HepG2 (cell line): ENCODE measurements around the gene EHBP1. TPM values are rescaled to one million over a fixed set of nuclear protein-coding genes. Genes with fewer than 3 reads are reported as not detected.

Experiments
- ATAC-seq: fragments of 200-7000 bp; cut with Tn5 transposase; 3 replicates; pipeline ENCODE4 v1.9.1; 2020; ENCODE audit warnings: mild to moderate bottlenecking, moderate library complexity
- BruUV-seq: library from RNA; stranded (reverse); fragments of 400-500 nt; replicated peaks from 2 replicates; lab custom pipeline; 2021; lab: Mats Ljungman, UMichigan
- CTCF ChIA-PET: fragments of 300-600 bp; formaldehyde crosslinking; extraction: SDS; loops from one replicate; lab custom pipeline; 2021; ENCODE audit warnings: low total read pairs, inconsistent platforms, low intra/inter-chr PET ratio; lab: Yijun Ruan, JAX
- POLR2A ChIA-PET: fragments of 350-600 bp; sonication (Branson Sonifier 250); formaldehyde crosslinking; loops from one replicate; lab custom pipeline; 2020; ENCODE audit warnings: antibody characterized with exemption, inconsistent platforms; lab: Yijun Ruan, JAX
- DNase-seq: peaks from one replicate; pipeline ENCODE4 v3.0.0-alpha.2; 2015; ENCODE audit warnings: low spot score
- FAIRE-seq: peaks from 3 replicates; lab custom pipeline; 2011; peaks lifted over from hg19 to GRCh38; lab: Jason Lieb, UNC
- H2AFZ ChIP-seq: one replicate; pipeline ENCODE4 v1.6.1; 2011; ENCODE audit warnings: low read length, inconsistent platforms
- H3K27ac ChIP-seq: fragments of 300-600 bp; 3 replicates; pipeline ENCODE4 v1.8.0; 2011; ENCODE audit warnings: mixed run types, mild to moderate bottlenecking, mixed read lengths, low read length, inconsistent platforms; ENCODE audit not compliant: insufficient read depth; ENCODE audit errors: extremely low read length
- H3K27me3 ChIP-seq, 2 experiments: fragments of 200-600 bp in 1 of 2; 2 replicates in 1 of 2; 3 replicates in 1 of 2; pipeline versions ENCODE4 v1.6.0 to v1.8.0; 2011; ENCODE audit warnings: low read length in 2 of 2, mild to moderate bottlenecking in 2 of 2, moderate library complexity in 2 of 2, inconsistent platforms in 1 of 2; ENCODE audit not compliant: insufficient read depth in 2 of 2, control insufficient read depth in 1 of 2
- H3K36me3 ChIP-seq, 2 experiments: fragments of 200-600 bp in 1 of 2; replicated peaks in 1 of 2; 2 replicates in 1 of 2; 3 replicates in 1 of 2; pipeline versions ENCODE4 v1.5.1 to v1.8.0; 2011; ENCODE audit warnings: low read length in 2 of 2, inconsistent platforms in 1 of 2; ENCODE audit not compliant: insufficient read depth in 2 of 2, control insufficient read depth in 1 of 2
- H3K4me1 ChIP-seq: 2 replicates; pipeline ENCODE4 v1.5.1; 2012; ENCODE audit warnings: low read length, inconsistent platforms; ENCODE audit not compliant: insufficient read depth
- H3K4me2 ChIP-seq: 2 replicates; pipeline ENCODE4 v1.6.0; 2011; ENCODE audit warnings: low read depth, low read length, inconsistent platforms
- H3K4me3 ChIP-seq, 3 experiments: fragments of 200-600 bp in 1 of 3; sonication (generic), shearing (Covaris generic) in 1 of 3; replicated peaks in 1 of 3; 2 replicates each; pipeline ENCODE4 v1.5.1; 2011 to 2016; ENCODE audit warnings: low read length in 3 of 3, inconsistent platforms in 2 of 3, low read depth in 2 of 3, mild to moderate bottlenecking in 2 of 3, control low read depth in 1 of 3, mixed read lengths in 1 of 3; ENCODE audit not compliant: insufficient read depth in 1 of 3
- H3K79me2 ChIP-seq: one replicate; pipeline ENCODE4 v1.6.1; 2011; ENCODE audit warnings: low read length, inconsistent platforms; ENCODE audit not compliant: insufficient read depth
- H3K9ac ChIP-seq: 2 replicates; pipeline ENCODE4 v1.6.0; 2011; ENCODE audit warnings: mild to moderate bottlenecking, low read depth, low read length, inconsistent platforms; ENCODE audit not compliant: insufficient read depth
- H3K9me3 ChIP-seq: 2 replicates; pipeline ENCODE4 v1.5.1; 2012; ENCODE audit warnings: mild to moderate bottlenecking, low read length
- H4K20me1 ChIP-seq: 2 replicates; pipeline ENCODE4 v1.6.0; 2011; ENCODE audit warnings: inconsistent platforms, mild to moderate bottlenecking, low read length, moderate library complexity; ENCODE audit not compliant: insufficient read depth
- HMG20B ChIP-seq: conservative IDR thresholded peaks from 2 replicates; pipeline ENCODE4 v1.6.1; 2016; ENCODE audit warnings: missing genetic modification reagents, missing compliant biosample characterization
- JUNB ChIP-seq: sonication (generic); formaldehyde crosslinking; IDR thresholded peaks from 2 replicates; pipeline ENCODE4 v1.8.0; 2022; ENCODE audit warnings: missing genetic modification reagents, mild to moderate bottlenecking, borderline replicate concordance
- MAFF ChIP-seq: IDR thresholded peaks from 2 replicates; pipeline ENCODE4 v1.6.1; 2011; ENCODE audit warnings: low read depth, low read length, improper control_type of control experiment
- MAFK ChIP-seq, 2 experiments: IDR thresholded peaks in 1 of 2; conservative IDR thresholded peaks in 1 of 2; 2 replicates each; pipeline ENCODE4 v1.6.1; 2011; ENCODE audit warnings: improper control_type of control experiment in 2 of 2, low read length in 2 of 2
- PHF20 ChIP-seq: sonication (generic); formaldehyde crosslinking; IDR thresholded peaks from 2 replicates; pipeline ENCODE4 v1.5.0; 2020; ENCODE audit warnings: mild to moderate bottlenecking, missing genetic modification reagents
- RAD51 ChIP-seq: fragments of 450-650 bp; IDR thresholded peaks from 2 replicates; pipeline ENCODE4 v1.6.1; 2016; ENCODE audit warnings: borderline replicate concordance
- ZFP36L2 ChIP-seq: sonication (generic); formaldehyde crosslinking; IDR thresholded peaks from 2 replicates; pipeline ENCODE4 v1.4.0; 2020; ENCODE audit warnings: missing genetic modification reagents
- ZNF33A ChIP-seq: sonication (generic); formaldehyde crosslinking; IDR thresholded peaks from 2 replicates; pipeline ENCODE4 v1.5.1; 2020; ENCODE audit warnings: missing genetic modification reagents, mild to moderate bottlenecking, moderate library complexity, borderline replicate concordance
- WGBS: methylation state at CpG from one replicate; pipeline ENCODE4 v1.1.6; 2017; ENCODE audit warnings: low lambda C conversion rate; 5-methylcytosine and 5-hydroxymethylcytosine counted together
- in situ Hi-C: cut with HindIII; loops from 2 replicates; pipeline ENCODE4 v1.10.0; 2017; ENCODE audit warnings: low pct_unique_long_range_greater_than_20kb; ENCODE audit not compliant: extremely low pct_ligation_motif_present
- intact Hi-C: fragments of 100-400 bp; cut with micrococcal nuclease; formaldehyde crosslinking; loops from one replicate; pipeline ENCODE4 v1.10.0; 2022; ENCODE audit not compliant: unreplicated experiment
- polyA plus RNA-seq, 8 experiments: library from polyadenylated mRNA; depleted of rRNA in 3 of 8; stranded (reverse) in 7 of 8; unstranded in 1 of 8; fragments of >200 nt; fragmentation: Illumina TruSeq in 4 of 8; extraction: Trizol in 4 of 8; gene quantifications; 2 replicates each; pipeline versions ENCODE4 v1.2.1 to v1.2.3, GENCODE V29; 2011 to 2016; ENCODE audit warnings: low read depth in 4 of 8, missing spikeins in 1 of 8, mixed read lengths in 1 of 8; ENCODE audit not compliant: insufficient read depth in 1 of 8
- total RNA-seq, 5 experiments: library from RNA; depleted of rRNA; stranded (reverse); fragments of >200 nt; fragmentation: Illumina TruSeq; extraction: Trizol; gene quantifications; 2 replicates each; pipeline ENCODE4 v1.2.3, GENCODE V29; 2016; ENCODE audit warnings: low read depth in 1 of 5
- TF ChIP-seq, protein P1 (sequence below): sonication (generic); formaldehyde crosslinking; IDR thresholded peaks from 2 replicates; pipeline ENCODE4 v1.5.0; 2020; ENCODE audit warnings: missing genetic modification reagents

The EHBP1 gene
- total and polyA plus RNA-seq, 2 of the 13 experiments (the other 11 are each of a cell fraction or from before 2014, with no cell fraction given) = 93.5 to 146 TPM

DNA sequence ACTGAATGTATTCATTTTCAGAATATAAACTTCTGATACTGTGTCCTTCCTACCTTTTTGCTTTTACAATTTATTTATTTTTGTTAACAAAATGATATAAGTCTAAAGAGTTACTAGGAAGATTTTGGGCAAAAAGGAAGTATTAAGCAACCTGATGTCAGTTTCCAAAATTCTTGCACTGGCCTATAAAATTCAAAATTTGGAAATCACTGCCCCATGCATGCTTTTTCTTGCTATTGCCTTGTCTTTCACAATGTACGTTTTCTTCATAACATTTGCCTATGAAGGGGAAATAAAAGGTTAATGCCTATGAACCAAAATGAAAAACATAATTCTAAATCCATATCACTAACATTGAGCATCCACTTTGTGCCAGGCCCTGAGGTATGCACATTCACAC is 40.1 kb upstream of the EHBP1 start:
- no peaks in the 10 kb centered on the region for H3K27me3 ChIP-seq
- H4K20me1 ChIP-seq = no peaks in the 10 kb centered on the region
- POLR2A ChIA-PET = interaction anchor here (0.7 to 2.4 kb wide), 2 partner anchors 40 to 208 kb away, joined by 5 to 8 read pairs; partner anchors contain the start of gene EHBP1
- H3K9me3 ChIP-seq = no peaks in the 10 kb centered on the region
- in situ Hi-C loops = no loop called here
- intact Hi-C loops = no loop called here
- H3K27ac ChIP-seq = no peak overlapping the region
- peaks cover 54% of the 10 kb centered on the region for H3K4me1 ChIP-seq
- H3K4me3 ChIP-seq = no peak overlapping the region
- TF ChIP-seq ZFP36L2 (CRISPR knock-in tag) = no peak
- no peak for TF ChIP-seq JUNB (CRISPR knock-in tag)
- no peak for TF ChIP-seq PHF20 (CRISPR knock-in tag)
- TF ChIP-seq, protein P1, sequence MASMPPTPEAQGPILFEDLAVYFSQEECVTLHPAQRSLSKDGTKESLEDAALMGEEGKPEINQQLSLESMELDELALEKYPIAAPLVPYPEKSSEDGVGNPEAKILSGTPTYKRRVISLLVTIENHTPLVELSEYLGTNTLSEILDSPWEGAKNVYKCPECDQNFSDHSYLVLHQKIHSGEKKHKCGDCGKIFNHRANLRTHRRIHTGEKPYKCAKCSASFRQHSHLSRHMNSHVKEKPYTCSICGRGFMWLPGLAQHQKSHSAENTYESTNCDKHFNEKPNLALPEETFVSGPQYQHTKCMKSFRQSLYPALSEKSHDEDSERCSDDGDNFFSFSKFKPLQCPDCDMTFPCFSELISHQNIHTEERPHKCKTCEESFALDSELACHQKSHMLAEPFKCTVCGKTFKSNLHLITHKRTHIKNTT = no peak
- TF ChIP-seq RAD51 = no peak
- no peaks in the 10 kb centered on the region for H3K36me3 ChIP-seq
- ATAC-seq (no peak), DNase-seq (no peak), FAIRE-seq (no peak)
- no peak overlapping the region for H3K4me2 ChIP-seq
- BruUV-seq = no TSS peak
- WGBS = 96% methylated on average over 1 of the region's 1 CpG
- H3K79me2 ChIP-seq = no peaks in the 10 kb centered on the region
- H3K9ac ChIP-seq = no peak overlapping the region
- CTCF ChIA-PET = no interaction called here
- no peak overlapping the region for H2AFZ ChIP-seq

DNA sequence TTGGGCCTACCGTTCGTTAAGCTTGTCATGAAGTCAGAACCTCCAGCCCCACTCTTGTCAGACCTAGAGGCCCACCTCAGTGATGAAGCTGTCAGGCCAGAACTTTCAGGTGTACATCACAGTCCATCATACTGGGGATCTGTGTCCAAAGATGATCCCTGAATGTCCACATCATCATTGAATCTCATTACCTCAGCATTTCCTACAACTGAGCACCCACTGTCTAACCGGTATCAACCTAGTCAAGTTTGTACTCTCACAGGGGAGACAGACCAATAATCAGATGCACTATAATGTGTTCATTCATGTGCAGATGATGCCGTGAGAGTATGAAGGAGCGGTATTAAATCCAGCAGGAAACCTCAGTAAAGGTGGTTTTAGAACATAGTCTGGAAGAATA is 36.3 kb upstream of the EHBP1 start:
- FAIRE-seq (no peak), ATAC-seq (no peak), DNase-seq (no peak)
- ChIA-PET CTCF (no interaction called here), POLR2A (interaction anchor here (1.1 kb wide), 1 partner anchor 36 kb away, joined by 3 read pairs; no protein-coding TSS in a partner anchor)
- H3K36me3 ChIP-seq = no peaks in the 10 kb centered on the region
- H3K9ac ChIP-seq = no peak overlapping the region
- H3K9me3 ChIP-seq = no peaks in the 10 kb centered on the region
- H4K20me1 ChIP-seq = no peaks in the 10 kb centered on the region
- H3K79me2 ChIP-seq = no peaks in the 10 kb centered on the region
- intact Hi-C loops (no loop called here), in situ Hi-C loops (no loop called here)
- H3K4me2 ChIP-seq = no peak overlapping the region
- TF ChIP-seq MAFF (0 out of 2 replicates have a peak, but pooled peaks have one; percentile 17), MAFK (conservative IDR thresholded peaks at IDR 0.05 in 1 of 2, IDR thresholded peaks at IDR 0.05 in 1 of 2; ENCODE audit: low read length in 2 of 2) (peak; percentile 45 to 67), HMG20B (CRISPR knock-in tag) (no peak), ZNF33A (no peak)
- 96% methylated on average over 5 of the region's 5 CpGs for WGBS
- H3K27me3 ChIP-seq = no peaks in the 10 kb centered on the region
- no TSS peak for BruUV-seq
- H2AFZ ChIP-seq = no peak overlapping the region
- peaks cover 56% of the 10 kb centered on the region for H3K4me1 ChIP-seq
- H3K4me3 ChIP-seq = no peak overlapping the region
- no peak overlapping the region for H3K27ac ChIP-seq
